WTC11 (cell line): Measurements from ENCODE around the gene CDC73. TPM values are rescaled to one million over a fixed set of nuclear protein-coding genes. Genes with fewer than 3 reads are reported as not detected.

ENCODE experiments used
- ATAC-seq: fragments of 200-7000 bp; cut with Tn5 transposase; 2 replicates; pipeline ENCODE4 v1.10.0; 2021; ENCODE audit warnings: mild to moderate bottlenecking, moderate library complexity
- CTCF ChIA-PET: fragments of 300-600 bp; sonication (Branson Sonifier 250); formaldehyde crosslinking; loops from one replicate; lab custom pipeline; 2021; ENCODE audit warnings: antibody characterized with exemption; lab: Charles Lee
- POLR2A ChIA-PET: fragments of 350-600 bp; sonication (Branson Sonifier 250); formaldehyde crosslinking; loops from one replicate; lab custom pipeline; 2021; ENCODE audit warnings: antibody characterized with exemption; lab: Charles Lee
- DNase-seq: peaks from one replicate; pipeline ENCODE4 v3.0.0; 2021; ENCODE audit warnings: low spot score
- H3K27ac Mint-ChIP-seq: 2 replicates; pipeline ENCODE4 v1.8.0; 2021; ENCODE audit warnings: mixed read lengths
- H3K27me3 Mint-ChIP-seq: 2 replicates; pipeline ENCODE4 v1.8.0; 2021; ENCODE audit warnings: low read depth, mild to moderate bottlenecking, moderate library complexity, mixed read lengths
- H3K36me3 Mint-ChIP-seq: 2 replicates; pipeline ENCODE4 v1.8.0; 2021; ENCODE audit warnings: mixed read lengths
- H3K4me1 Mint-ChIP-seq: 2 replicates; pipeline ENCODE4 v1.8.0; 2022; ENCODE audit warnings: mixed read lengths
- H3K4me3 Mint-ChIP-seq: 2 replicates; pipeline ENCODE4 v1.8.0; 2021; ENCODE audit warnings: mild to moderate bottlenecking, moderate library complexity, mixed read lengths
- H3K9me3 Mint-ChIP-seq: 2 replicates; pipeline ENCODE4 v1.8.0; 2021; ENCODE audit warnings: mixed read lengths
- FOXP1 ChIP-seq: sonication (generic); formaldehyde crosslinking; IDR thresholded peaks from 2 replicates; pipeline ENCODE4 v1.8.0; 2022; ENCODE audit warnings: missing genetic modification reagents, mild to moderate bottlenecking, moderate library complexity, borderline replicate concordance
- OVOL2 ChIP-seq: fragments of 250-450 bp; sonication (Bioruptor Pico); IDR thresholded peaks from 2 replicates; pipeline ENCODE4 v1.9.0; 2021; ENCODE audit warnings: mild to moderate bottlenecking, borderline replicate concordance
- SMAD3 ChIP-seq: sonication (generic); formaldehyde crosslinking; IDR thresholded peaks from 2 replicates; pipeline ENCODE4 v1.8.0; 2022; ENCODE audit warnings: missing genetic modification reagents, mild to moderate bottlenecking, borderline replicate concordance
- SOX15 ChIP-seq: fragments of 250-450 bp; sonication (Bioruptor Pico); IDR thresholded peaks from 2 replicates; pipeline ENCODE4 v1.9.0; 2021; ENCODE audit warnings: mild to moderate bottlenecking
- SP1 ChIP-seq: sonication (generic); formaldehyde crosslinking; conservative IDR thresholded peaks from 2 replicates; pipeline ENCODE4 v1.8.1; 2022; ENCODE audit warnings: missing genetic modification reagents
- TCF7 ChIP-seq: sonication (generic); formaldehyde crosslinking; IDR thresholded peaks from 2 replicates; pipeline ENCODE4 v1.8.0; 2022; ENCODE audit warnings: mild to moderate bottlenecking, low read depth, missing genetic modification reagents, moderate library complexity
- TP53 ChIP-seq: sonication (generic); formaldehyde crosslinking; IDR thresholded peaks from 2 replicates; pipeline ENCODE4 v1.8.1; 2023; ENCODE audit warnings: mild to moderate bottlenecking, missing genetic modification reagents
- ZNF138 ChIP-seq: sonication (generic); formaldehyde crosslinking; conservative IDR thresholded peaks from 2 replicates; pipeline ENCODE4 v1.8.1; 2022; ENCODE audit warnings: mild to moderate bottlenecking, moderate library complexity, missing genetic modification reagents
- total RNA-seq: library from RNA; stranded (reverse); gene quantifications from 3 replicates; pipeline ENCODE4 v1.2.3, GENCODE V29; 2021
- TF ChIP-seq, protein P1 (sequence below): fragments of 200-600 bp; IDR thresholded peaks from 2 replicates; pipeline ENCODE4 v1.8.0; 2022; ENCODE audit warnings: antibody characterized with exemption
- TF ChIP-seq, protein P2 (sequence below): sonication (generic); formaldehyde crosslinking; IDR thresholded peaks from 2 replicates; pipeline ENCODE4 v1.8.0; 2022; ENCODE audit warnings: mild to moderate bottlenecking, missing genetic modification reagents
- TF ChIP-seq, protein P3 (sequence below): sonication (generic); formaldehyde crosslinking; IDR thresholded peaks from 2 replicates; pipeline ENCODE4 v1.8.1; 2023; ENCODE audit warnings: mild to moderate bottlenecking, missing genetic modification reagents
- TF ChIP-seq, protein P4 (sequence below): sonication (generic); formaldehyde crosslinking; IDR thresholded peaks from 2 replicates; pipeline ENCODE4 v1.8.1; 2022; ENCODE audit warnings: mild to moderate bottlenecking, missing genetic modification reagents, moderate library complexity, borderline replicate concordance
- TF ChIP-seq, protein P5 (sequence below): sonication (generic); formaldehyde crosslinking; IDR thresholded peaks from 2 replicates; pipeline ENCODE4 v1.8.1; 2023; ENCODE audit warnings: mild to moderate bottlenecking, missing genetic modification reagents, borderline replicate concordance
- TF ChIP-seq, protein P6 (sequence below): sonication (generic); formaldehyde crosslinking; conservative IDR thresholded peaks from 2 replicates; pipeline ENCODE4 v1.8.1; 2023; ENCODE audit warnings: mild to moderate bottlenecking, low read depth, missing genetic modification reagents, moderate library complexity
- TF ChIP-seq, protein P7 (sequence below): sonication (generic); formaldehyde crosslinking; IDR thresholded peaks from 2 replicates; pipeline ENCODE4 v1.8.1; 2022; ENCODE audit warnings: missing genetic modification reagents, borderline replicate concordance
- TF ChIP-seq, protein P8 (sequence below): sonication (generic); formaldehyde crosslinking; IDR thresholded peaks from 2 replicates; pipeline ENCODE4 v1.8.1; 2023; ENCODE audit warnings: mild to moderate bottlenecking, missing genetic modification reagents

Gene CDC73
- total RNA-seq, 1 experiment from 2014 or later, result 57.1 TPM

DNA sequence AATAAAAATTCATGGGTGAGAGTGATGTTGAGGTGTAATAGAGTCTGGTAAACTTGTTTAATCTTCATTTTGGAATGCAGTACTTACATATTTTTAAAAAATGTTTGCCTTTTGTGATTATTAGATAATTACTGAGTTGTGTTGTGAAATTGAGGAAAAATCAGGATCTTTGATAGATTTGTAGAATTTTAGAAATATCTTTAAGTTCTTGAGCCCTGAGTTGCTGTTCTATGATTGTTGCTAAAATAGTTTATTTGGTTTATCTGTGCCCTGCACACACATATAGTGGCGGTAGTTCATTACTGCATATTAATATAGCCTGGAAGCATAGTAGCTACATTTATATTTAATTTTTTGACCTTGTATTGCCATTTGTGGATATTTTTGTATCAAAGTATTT lies 62.9 kb downstream of the CDC73 start (continued):
- TF ChIP-seq, protein P1, sequence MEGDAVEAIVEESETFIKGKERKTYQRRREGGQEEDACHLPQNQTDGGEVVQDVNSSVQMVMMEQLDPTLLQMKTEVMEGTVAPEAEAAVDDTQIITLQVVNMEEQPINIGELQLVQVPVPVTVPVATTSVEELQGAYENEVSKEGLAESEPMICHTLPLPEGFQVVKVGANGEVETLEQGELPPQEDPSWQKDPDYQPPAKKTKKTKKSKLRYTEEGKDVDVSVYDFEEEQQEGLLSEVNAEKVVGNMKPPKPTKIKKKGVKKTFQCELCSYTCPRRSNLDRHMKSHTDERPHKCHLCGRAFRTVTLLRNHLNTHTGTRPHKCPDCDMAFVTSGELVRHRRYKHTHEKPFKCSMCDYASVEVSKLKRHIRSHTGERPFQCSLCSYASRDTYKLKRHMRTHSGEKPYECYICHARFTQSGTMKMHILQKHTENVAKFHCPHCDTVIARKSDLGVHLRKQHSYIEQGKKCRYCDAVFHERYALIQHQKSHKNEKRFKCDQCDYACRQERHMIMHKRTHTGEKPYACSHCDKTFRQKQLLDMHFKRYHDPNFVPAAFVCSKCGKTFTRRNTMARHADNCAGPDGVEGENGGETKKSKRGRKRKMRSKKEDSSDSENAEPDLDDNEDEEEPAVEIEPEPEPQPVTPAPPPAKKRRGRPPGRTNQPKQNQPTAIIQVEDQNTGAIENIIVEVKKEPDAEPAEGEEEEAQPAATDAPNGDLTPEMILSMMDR, result no peak
- TF ChIP-seq, all 79 proteins: peak for 0

DNA sequence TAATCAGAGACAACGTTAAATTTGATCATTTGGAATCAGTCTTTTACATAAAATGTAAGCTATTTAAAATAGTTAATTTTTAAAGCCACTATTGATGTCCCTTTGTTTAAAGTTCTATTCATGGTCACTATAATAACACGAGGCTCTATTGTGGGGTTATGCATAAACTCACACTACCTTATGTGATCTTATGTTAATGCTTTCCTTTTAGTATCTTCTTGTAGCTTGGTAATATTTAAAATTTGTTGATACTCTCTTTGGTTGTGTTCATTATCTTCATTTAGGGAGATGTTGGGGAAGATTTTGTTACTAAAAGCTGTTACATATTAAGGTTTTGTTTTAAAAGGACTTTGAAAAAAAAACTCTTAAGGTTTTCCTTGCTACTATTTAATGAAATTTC lies 63.4 kb downstream of the CDC73 start:
- no peak for ATAC-seq
- H3K9me3 Mint-ChIP-seq, result peaks cover under 1% of the 10 kb centered on the region; the same call in 1 of the 2 replicates
- POLR2A ChIA-PET, result no interaction called here
- CTCF ChIA-PET, result interaction anchor here (1.2 kb wide), 1 partner anchor 98 kb away, joined by 3 read pairs; no protein-coding TSS in a partner anchor
- no peak overlapping the region for H3K27ac Mint-ChIP-seq
- H3K4me1 Mint-ChIP-seq, result peaks cover 18% of the 10 kb centered on the region
- no peaks in the 10 kb centered on the region for H3K27me3 Mint-ChIP-seq
- peaks cover 2% of the 10 kb centered on the region; the same call in 1 of the 2 replicates for H3K36me3 Mint-ChIP-seq
- TF ChIP-seq FOXP1 (CRISPR knock-in tag) (no peak), SOX15 (CRISPR knock-in tag) (no peak), SP1 (CRISPR knock-in tag) (no peak), TCF7 (CRISPR knock-in tag) (no peak), ZNF138 (no peak), SMAD3 (CRISPR knock-in tag) (no peak), TP53 (CRISPR knock-in tag) (no peak), OVOL2 (CRISPR knock-in tag) (no peak)
- TF ChIP-seq, protein P2, sequence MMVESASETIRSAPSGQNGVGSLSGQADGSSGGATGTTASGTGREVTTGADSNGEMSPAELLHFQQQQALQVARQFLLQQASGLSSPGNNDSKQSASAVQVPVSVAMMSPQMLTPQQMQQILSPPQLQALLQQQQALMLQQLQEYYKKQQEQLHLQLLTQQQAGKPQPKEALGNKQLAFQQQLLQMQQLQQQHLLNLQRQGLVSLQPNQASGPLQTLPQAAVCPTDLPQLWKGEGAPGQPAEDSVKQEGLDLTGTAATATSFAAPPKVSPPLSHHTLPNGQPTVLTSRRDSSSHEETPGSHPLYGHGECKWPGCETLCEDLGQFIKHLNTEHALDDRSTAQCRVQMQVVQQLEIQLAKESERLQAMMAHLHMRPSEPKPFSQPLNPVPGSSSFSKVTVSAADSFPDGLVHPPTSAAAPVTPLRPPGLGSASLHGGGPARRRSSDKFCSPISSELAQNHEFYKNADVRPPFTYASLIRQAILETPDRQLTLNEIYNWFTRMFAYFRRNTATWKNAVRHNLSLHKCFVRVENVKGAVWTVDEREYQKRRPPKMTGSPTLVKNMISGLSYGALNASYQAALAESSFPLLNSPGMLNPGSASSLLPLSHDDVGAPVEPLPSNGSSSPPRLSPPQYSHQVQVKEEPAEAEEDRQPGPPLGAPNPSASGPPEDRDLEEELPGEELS (CRISPR knock-in tag), result no peak
- TF ChIP-seq, protein P3, sequence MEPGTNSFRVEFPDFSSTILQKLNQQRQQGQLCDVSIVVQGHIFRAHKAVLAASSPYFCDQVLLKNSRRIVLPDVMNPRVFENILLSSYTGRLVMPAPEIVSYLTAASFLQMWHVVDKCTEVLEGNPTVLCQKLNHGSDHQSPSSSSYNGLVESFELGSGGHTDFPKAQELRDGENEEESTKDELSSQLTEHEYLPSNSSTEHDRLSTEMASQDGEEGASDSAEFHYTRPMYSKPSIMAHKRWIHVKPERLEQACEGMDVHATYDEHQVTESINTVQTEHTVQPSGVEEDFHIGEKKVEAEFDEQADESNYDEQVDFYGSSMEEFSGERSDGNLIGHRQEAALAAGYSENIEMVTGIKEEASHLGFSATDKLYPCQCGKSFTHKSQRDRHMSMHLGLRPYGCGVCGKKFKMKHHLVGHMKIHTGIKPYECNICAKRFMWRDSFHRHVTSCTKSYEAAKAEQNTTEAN, result no peak
- TF ChIP-seq, protein P4, sequence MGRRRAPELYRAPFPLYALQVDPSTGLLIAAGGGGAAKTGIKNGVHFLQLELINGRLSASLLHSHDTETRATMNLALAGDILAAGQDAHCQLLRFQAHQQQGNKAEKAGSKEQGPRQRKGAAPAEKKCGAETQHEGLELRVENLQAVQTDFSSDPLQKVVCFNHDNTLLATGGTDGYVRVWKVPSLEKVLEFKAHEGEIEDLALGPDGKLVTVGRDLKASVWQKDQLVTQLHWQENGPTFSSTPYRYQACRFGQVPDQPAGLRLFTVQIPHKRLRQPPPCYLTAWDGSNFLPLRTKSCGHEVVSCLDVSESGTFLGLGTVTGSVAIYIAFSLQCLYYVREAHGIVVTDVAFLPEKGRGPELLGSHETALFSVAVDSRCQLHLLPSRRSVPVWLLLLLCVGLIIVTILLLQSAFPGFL (CRISPR knock-in tag), result no peak
- TF ChIP-seq, protein P5, sequence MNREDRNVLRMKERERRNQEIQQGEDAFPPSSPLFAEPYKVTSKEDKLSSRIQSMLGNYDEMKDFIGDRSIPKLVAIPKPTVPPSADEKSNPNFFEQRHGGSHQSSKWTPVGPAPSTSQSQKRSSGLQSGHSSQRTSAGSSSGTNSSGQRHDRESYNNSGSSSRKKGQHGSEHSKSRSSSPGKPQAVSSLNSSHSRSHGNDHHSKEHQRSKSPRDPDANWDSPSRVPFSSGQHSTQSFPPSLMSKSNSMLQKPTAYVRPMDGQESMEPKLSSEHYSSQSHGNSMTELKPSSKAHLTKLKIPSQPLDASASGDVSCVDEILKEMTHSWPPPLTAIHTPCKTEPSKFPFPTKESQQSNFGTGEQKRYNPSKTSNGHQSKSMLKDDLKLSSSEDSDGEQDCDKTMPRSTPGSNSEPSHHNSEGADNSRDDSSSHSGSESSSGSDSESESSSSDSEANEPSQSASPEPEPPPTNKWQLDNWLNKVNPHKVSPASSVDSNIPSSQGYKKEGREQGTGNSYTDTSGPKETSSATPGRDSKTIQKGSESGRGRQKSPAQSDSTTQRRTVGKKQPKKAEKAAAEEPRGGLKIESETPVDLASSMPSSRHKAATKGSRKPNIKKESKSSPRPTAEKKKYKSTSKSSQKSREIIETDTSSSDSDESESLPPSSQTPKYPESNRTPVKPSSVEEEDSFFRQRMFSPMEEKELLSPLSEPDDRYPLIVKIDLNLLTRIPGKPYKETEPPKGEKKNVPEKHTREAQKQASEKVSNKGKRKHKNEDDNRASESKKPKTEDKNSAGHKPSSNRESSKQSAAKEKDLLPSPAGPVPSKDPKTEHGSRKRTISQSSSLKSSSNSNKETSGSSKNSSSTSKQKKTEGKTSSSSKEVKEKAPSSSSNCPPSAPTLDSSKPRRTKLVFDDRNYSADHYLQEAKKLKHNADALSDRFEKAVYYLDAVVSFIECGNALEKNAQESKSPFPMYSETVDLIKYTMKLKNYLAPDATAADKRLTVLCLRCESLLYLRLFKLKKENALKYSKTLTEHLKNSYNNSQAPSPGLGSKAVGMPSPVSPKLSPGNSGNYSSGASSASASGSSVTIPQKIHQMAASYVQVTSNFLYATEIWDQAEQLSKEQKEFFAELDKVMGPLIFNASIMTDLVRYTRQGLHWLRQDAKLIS (CRISPR knock-in tag), result no peak
- TF ChIP-seq, protein P6, sequence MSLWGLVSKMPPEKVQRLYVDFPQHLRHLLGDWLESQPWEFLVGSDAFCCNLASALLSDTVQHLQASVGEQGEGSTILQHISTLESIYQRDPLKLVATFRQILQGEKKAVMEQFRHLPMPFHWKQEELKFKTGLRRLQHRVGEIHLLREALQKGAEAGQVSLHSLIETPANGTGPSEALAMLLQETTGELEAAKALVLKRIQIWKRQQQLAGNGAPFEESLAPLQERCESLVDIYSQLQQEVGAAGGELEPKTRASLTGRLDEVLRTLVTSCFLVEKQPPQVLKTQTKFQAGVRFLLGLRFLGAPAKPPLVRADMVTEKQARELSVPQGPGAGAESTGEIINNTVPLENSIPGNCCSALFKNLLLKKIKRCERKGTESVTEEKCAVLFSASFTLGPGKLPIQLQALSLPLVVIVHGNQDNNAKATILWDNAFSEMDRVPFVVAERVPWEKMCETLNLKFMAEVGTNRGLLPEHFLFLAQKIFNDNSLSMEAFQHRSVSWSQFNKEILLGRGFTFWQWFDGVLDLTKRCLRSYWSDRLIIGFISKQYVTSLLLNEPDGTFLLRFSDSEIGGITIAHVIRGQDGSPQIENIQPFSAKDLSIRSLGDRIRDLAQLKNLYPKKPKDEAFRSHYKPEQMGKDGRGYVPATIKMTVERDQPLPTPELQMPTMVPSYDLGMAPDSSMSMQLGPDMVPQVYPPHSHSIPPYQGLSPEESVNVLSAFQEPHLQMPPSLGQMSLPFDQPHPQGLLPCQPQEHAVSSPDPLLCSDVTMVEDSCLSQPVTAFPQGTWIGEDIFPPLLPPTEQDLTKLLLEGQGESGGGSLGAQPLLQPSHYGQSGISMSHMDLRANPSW (CRISPR knock-in tag), result no peak
- TF ChIP-seq, protein P7, sequence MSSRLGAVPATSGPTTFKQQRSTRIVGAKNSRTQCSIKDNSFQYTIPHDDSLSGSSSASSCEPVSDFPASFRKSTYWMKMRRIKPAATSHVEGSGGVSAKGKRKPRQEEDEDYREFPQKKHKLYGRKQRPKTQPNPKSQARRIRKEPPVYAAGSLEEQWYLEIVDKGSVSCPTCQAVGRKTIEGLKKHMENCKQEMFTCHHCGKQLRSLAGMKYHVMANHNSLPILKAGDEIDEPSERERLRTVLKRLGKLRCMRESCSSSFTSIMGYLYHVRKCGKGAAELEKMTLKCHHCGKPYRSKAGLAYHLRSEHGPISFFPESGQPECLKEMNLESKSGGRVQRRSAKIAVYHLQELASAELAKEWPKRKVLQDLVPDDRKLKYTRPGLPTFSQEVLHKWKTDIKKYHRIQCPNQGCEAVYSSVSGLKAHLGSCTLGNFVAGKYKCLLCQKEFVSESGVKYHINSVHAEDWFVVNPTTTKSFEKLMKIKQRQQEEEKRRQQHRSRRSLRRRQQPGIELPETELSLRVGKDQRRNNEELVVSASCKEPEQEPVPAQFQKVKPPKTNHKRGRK, result no peak
- TF ChIP-seq, protein P8, sequence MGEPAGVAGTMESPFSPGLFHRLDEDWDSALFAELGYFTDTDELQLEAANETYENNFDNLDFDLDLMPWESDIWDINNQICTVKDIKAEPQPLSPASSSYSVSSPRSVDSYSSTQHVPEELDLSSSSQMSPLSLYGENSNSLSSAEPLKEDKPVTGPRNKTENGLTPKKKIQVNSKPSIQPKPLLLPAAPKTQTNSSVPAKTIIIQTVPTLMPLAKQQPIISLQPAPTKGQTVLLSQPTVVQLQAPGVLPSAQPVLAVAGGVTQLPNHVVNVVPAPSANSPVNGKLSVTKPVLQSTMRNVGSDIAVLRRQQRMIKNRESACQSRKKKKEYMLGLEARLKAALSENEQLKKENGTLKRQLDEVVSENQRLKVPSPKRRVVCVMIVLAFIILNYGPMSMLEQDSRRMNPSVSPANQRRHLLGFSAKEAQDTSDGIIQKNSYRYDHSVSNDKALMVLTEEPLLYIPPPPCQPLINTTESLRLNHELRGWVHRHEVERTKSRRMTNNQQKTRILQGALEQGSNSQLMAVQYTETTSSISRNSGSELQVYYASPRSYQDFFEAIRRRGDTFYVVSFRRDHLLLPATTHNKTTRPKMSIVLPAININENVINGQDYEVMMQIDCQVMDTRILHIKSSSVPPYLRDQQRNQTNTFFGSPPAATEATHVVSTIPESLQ (CRISPR knock-in tag), result no peak
- DNase-seq, result no peak
- H3K4me3 Mint-ChIP-seq, result no peak overlapping the region
